Mucosa of descending colon (tissue), 3 donors: ENCODE measurements around the gene NBEAL2. TPM values are rescaled to one million over a fixed set of nuclear protein-coding genes. Genes with fewer than 3 reads are reported as not detected.

Experiments used
- ATAC-seq: fragments of 200-7000 bp; cut with Tn5 transposase; one replicate; pipeline ENCODE4 v1.9.1; 2020; ENCODE audit warnings: mild to moderate bottlenecking, moderate library complexity
- DNase-seq, 3 donors: peaks; one replicate each; pipeline ENCODE4 v3.0.0-alpha.2; 2020
- H3K36me3 ChIP-seq: fragments of 200-600 bp; one replicate; pipeline ENCODE4 v1.8.0; 2021; ENCODE audit warnings: low read depth, mild to moderate bottlenecking
- H3K4me1 ChIP-seq: fragments of 200-600 bp; one replicate; pipeline ENCODE4 v1.8.0; 2021; ENCODE audit warnings: low read depth, mild to moderate bottlenecking
- H3K4me3 ChIP-seq: fragments of 200-600 bp; one replicate; pipeline ENCODE4 v1.8.0; 2021; ENCODE audit warnings: mild to moderate bottlenecking
- H3K9me3 ChIP-seq: fragments of 200-600 bp; one replicate; pipeline ENCODE4 v1.8.0; 2021; ENCODE audit warnings: mild to moderate bottlenecking
- CTCF ChIP-seq: fragments of 200-600 bp; IDR thresholded peaks from one replicate; pipeline ENCODE4 v1.8.0; 2022; ENCODE audit warnings: antibody characterized with exemption, mild to moderate bottlenecking
- intact Hi-C, 2 donors: fragments of 100-400 bp; cut with DNase I in 1 of 2; cut with micrococcal nuclease in 1 of 2; formaldehyde crosslinking; loops; one replicate each; pipeline versions ENCODE4 v1.11.0 to v1.11.1; 2022; cut with DNase I, micrococcal nuclease
- total RNA-seq, 3 donors: library from RNA; stranded (reverse); fragmentation: NEBNext Ultra II Directional in 2 of 3; extraction: Animal tissue kit (Norgen Biotek cat#: 25700) in 2 of 3; gene quantifications; one replicate each; pipeline versions ENCODE4 v1.2.1 to v1.2.4, GENCODE V29; 2021 to 2023
- donor health status: DM: no; HTN: no; CAD: no; lungs with moderate emphysema.
- donor health status: DM: no; HTN: no; CAD: no.
- donor health status: DM: no; HTN: yes; CAD: no.

The NBEAL2 gene
- total RNA-seq, 3 donors from 2014 or later: 49.2 to 94.0 (median 53.7) TPM

GRCh38 chr3:46942481-46943236, 36.8 kb upstream of the NBEAL2 start:
- Histone ChIP-seq H3K36me3 (no peaks in the 10 kb centered on the region), H3K4me1 (peaks cover 55% of the 10 kb centered on the region), H3K9me3 (no peaks in the 10 kb centered on the region), H3K4me3 (no peak overlapping the region)
- DNase-seq (peak in 2 of 3 donors; percentile 33 to 38), ATAC-seq (no peak)
- intact Hi-C loops: no loop called here
- TF ChIP-seq CTCF: no peak

DNA sequence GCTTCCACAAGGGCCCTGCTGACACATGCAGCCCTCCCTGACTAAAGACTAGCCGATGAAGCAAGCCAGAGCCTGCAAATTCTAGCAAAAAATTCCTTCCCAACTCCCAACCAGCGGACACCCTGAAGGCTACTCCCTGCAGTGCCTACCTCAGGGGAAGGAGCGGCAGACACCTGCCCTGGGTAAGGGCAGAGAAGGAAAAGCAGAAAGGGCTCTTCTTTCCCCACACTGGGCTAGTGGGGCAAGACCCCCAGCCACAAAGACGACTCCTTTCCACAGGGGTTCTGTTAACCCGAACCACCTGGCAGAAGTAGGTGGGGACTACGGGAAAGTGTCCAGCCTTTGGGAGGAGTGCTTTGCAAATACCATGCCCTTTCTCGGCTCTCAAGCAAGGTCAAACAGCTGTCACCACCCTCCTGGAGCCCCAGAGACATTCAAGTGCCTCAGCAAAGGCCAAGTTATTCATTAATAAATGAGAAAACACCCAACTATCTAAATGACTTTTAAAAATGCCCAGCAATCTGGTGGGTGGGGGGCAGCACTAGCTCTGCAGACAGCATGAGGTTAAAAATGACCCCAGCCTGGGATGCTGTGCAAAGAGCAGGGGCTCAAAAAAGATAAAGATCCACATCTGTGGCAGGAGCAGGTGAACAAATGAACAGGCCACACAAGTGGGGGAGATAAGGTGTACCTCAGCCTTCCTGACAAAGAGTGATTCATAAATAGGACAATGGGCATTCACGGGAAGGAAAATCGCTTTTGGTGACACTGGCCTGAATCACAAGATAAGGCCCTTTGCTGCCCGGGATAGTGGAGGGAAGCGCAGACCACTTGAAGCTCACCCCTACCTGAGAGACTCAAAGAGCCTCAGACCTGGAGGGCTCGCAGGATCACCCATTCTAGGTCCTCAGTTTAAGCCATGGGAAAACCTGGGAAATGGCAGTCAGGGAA, 36.0 kb upstream of the NBEAL2 start:
- Histone ChIP-seq H3K4me3 (no peak overlapping the region), H3K4me1 (peaks cover 63% of the 10 kb centered on the region), H3K36me3 (no peaks in the 10 kb centered on the region), H3K9me3 (no peaks in the 10 kb centered on the region)
- TF ChIP-seq CTCF: no peak
- intact Hi-C loops: no loop called here
- ATAC-seq (peak; percentile 49), DNase-seq (peak; percentile 57 to 67 (median 64))

- no peak overlapping the region for H3K4me3 ChIP-seq
- H3K4me1 ChIP-seq: peaks cover 70% of the 10 kb centered on the region
- H3K36me3 ChIP-seq: no peaks in the 10 kb centered on the region
- intact Hi-C loops: no loop called here
- DNase-seq (peak in 2 of 3 donors; percentile 42 to 51), ATAC-seq (no peak)
- H3K9me3 ChIP-seq: no peaks in the 10 kb centered on the region
- TF ChIP-seq CTCF: no peak
Observed at GRCh38 chr3:46944191-46944590, 35.3 kb upstream of the NBEAL2 start.

- peaks cover 91% of the 10 kb centered on the region for H3K4me1 ChIP-seq
- intact Hi-C loops: no loop called here
- DNase-seq (peak; percentile 50 to 76 (median 71)), ATAC-seq (peak; percentile 29)
- TF ChIP-seq CTCF: no peak
- no peak overlapping the region for H3K4me3 ChIP-seq
- no peaks in the 10 kb centered on the region for H3K9me3 ChIP-seq
- H3K36me3 ChIP-seq: no peaks in the 10 kb centered on the region
Observed at GRCh38 chr3:46946416-46946815, 33.0 kb upstream of the NBEAL2 start.

DNA sequence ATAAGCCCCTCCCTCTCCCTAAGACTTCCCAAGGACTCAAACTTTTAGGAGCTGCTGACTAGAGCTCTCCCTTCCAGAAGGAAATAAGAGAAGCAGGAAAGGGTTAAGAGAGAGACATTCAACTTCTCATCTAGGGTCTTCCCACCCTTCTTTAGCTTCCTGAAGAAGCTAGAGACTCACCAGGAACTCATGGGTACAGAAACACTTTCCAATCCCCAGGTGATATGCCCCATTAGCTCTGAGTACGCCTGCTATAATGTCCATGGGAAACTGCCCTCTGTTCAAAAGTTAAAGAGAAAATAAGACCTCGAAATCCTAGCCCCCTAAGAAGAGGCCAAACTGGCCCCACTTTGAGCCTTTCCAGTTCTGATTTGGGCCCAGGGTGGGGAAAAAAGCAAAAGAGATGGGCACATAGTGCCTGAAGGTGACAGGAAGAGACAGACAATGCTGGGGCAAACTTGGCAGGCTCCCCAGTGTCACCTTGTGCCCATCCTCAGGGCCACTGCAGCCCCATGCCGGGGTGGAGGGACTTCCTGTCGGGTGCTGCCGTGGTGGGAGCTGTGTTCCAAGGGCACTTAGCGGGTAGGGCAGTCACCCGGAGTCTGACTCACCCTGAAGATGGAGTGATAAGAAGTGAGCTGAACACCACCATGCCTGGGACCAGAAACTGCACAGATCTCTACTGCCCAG, 32.5 kb upstream of the NBEAL2 start:
- no peaks in the 10 kb centered on the region for H3K9me3 ChIP-seq
- intact Hi-C loops: no loop called here
- H3K36me3 ChIP-seq: no peaks in the 10 kb centered on the region
- TF ChIP-seq CTCF: no peak
- DNase-seq: peak; percentile 49 to 84 (median 73)
- no peak overlapping the region for H3K4me3 ChIP-seq
- peaks cover 85% of the 10 kb centered on the region for H3K4me1 ChIP-seq
- peak; percentile 33 for ATAC-seq
